Activated CD4-positive, alpha-beta memory T cell treated with anti-CD3 and anti-CD28 coated beads for 36 hours (primary cell): Measurements from ENCODE around the gene GJB1. TPM values are rescaled to one million over a fixed set of nuclear protein-coding genes. Genes with fewer than 3 reads are reported as not detected.
"Not testable (repeated sequence)": the region's sequence is repeated elsewhere in the genome, so short reads cannot be mapped to it uniquely, and the experiment has no call there.

Experiments used
- CTCF ChIA-PET: fragments of 350-600 bp; sonication (Branson Sonifier 250); formaldehyde crosslinking; loops from one replicate; lab custom pipeline; 2021; ENCODE audit warnings: antibody characterized with exemption, inconsistent platforms; lab: Charles Lee
- POLR2A ChIA-PET: fragments of 350-600 bp; sonication (Branson Sonifier 250); formaldehyde crosslinking; loops from one replicate; lab custom pipeline; 2021; ENCODE audit warnings: antibody characterized with exemption; lab: Charles Lee
- DNase-seq: peaks from one replicate; pipeline ENCODE4 v3.0.0-alpha.2; 2020
- H3K27ac Mint-ChIP-seq: one replicate; pipeline ENCODE4 v1.8.0; 2021; ENCODE audit warnings: mixed read lengths
- H3K27me3 Mint-ChIP-seq: one replicate; pipeline ENCODE4 v1.8.0; 2021; ENCODE audit warnings: mixed read lengths
- H3K36me3 Mint-ChIP-seq: one replicate; pipeline ENCODE4 v1.8.0; 2021; ENCODE audit warnings: mixed read lengths
- H3K4me1 Mint-ChIP-seq: one replicate; pipeline ENCODE4 v1.8.0; 2021; ENCODE audit warnings: low read depth, mixed read lengths
- H3K4me3 Mint-ChIP-seq: one replicate; pipeline ENCODE4 v1.8.0; 2021; ENCODE audit warnings: mild to moderate bottlenecking, mixed read lengths
- H3K9me3 Mint-ChIP-seq: one replicate; pipeline ENCODE4 v1.8.0; 2021; ENCODE audit warnings: mixed read lengths
- intact Hi-C: fragments of 100-400 bp; cut with micrococcal nuclease; formaldehyde crosslinking; loops from one replicate; pipeline ENCODE4 v1.15.1; 2023
- total RNA-seq, 2 experiments: library from RNA; stranded (reverse); gene quantifications; one replicate each; pipeline ENCODE4 v1.2.3, GENCODE V29; 2021

Gene GJB1
- not detected for total RNA-seq

DNA sequence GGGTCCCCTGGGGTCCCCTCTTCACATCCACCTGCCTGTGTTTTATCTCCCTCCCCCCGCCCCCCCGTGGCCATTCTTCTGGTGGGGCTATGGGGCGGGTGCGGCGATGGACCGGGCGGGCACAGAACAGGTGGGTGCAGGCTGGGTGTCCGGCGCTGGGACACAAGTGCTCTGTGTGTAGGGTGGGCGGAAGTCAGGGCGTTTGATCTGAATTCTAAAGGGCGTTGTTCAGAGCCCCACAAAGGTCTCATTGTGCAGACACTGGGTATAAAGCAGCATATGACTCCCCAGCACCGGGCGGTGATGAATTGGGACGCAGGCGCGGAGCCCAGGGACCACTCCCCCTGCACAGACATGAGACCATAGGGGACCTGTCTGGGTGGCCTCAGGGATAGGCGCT is at the start of gene GJB1:
Gene GJB1, plus strand, starts transcription at position 296 of the 400 bp plus-strand sequence. CDS start 484 bp downstream, outside the sequence.
- intact Hi-C loops: no loop called here
- CTCF ChIA-PET: no interaction called here
- H3K9me3 Mint-ChIP-seq: no peaks in the 10 kb centered on the region

DNA sequence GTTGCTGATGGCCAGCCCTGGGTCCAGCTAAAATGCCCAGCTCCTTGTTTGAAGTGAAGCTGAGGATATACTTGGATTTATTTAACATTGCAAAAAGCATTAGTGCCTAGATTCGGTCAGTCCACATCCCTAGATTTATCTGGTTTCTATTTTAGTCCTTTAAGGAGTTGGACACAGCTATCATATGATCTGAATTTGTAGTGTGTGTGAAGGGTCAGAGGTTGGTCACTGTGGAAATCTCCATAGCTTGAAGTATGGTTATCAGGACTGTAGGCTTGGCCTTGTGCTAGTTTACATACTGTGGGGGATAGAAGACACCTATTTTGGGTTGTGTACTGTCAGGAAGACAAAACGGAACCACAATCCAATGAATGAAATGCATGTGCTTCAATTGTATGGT is 49.6 kb upstream of the GJB1 start:
- DNase-seq: no peak
- Mint-ChIP-seq H3K27ac (no peak overlapping the region), H3K4me1 (peaks cover 10% of the 10 kb centered on the region), H3K9me3 (no peaks in the 10 kb centered on the region), H3K27me3 (no peaks in the 10 kb centered on the region), H3K36me3 (peaks cover 12% of the 10 kb centered on the region), H3K4me3 (no peak overlapping the region)
- POLR2A ChIA-PET: no interaction called here
- CTCF ChIA-PET: no interaction called here
- intact Hi-C loops: no loop called here

More for the DNA sequence above, at the start of gene GJB1:
- Mint-ChIP-seq H3K36me3 (no peaks in the 10 kb centered on the region), H3K4me1 (no peaks in the 10 kb centered on the region), H3K27me3 (peaks cover 1% of the 10 kb centered on the region), H3K27ac (no peak within 1 kb of the TSS), H3K4me3 (no peak within 1 kb of the TSS)
- POLR2A ChIA-PET: no interaction called here
- DNase-seq: no peak

DNA sequence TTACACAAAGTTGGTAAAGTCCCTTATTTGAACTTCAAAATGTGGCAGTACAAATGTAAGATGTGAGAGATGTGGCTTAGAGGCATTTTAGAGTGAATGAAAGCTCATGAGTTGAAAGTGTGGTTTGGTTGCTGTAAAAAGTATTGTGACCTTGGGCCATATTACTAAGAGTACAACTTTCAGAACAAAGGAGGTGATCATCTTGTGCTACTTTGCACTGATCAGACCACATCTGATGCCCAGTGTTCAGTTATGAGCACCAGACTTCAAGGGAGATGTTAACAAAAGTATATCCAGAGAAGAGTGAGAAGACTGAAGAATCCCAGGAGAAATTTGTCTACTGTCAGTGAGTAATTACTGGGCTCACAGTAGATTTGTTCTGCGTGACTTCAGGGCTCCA is 48.2 kb upstream of the GJB1 start:
- H3K4me1 Mint-ChIP-seq: peaks cover 10% of the 10 kb centered on the region
- ChIA-PET POLR2A (no interaction called here), CTCF (interaction anchor here (0.6 kb wide), 1 partner anchor 396 kb away, joined by 3 read pairs; no protein-coding TSS in a partner anchor)
- intact Hi-C loops: no loop called here
- peaks cover 12% of the 10 kb centered on the region for H3K36me3 Mint-ChIP-seq
- no peak overlapping the region for H3K27ac Mint-ChIP-seq
- DNase-seq: no peak
- H3K9me3 Mint-ChIP-seq: no peaks in the 10 kb centered on the region
- H3K27me3 Mint-ChIP-seq: no peaks in the 10 kb centered on the region
- no peak overlapping the region for H3K4me3 Mint-ChIP-seq

DNA sequence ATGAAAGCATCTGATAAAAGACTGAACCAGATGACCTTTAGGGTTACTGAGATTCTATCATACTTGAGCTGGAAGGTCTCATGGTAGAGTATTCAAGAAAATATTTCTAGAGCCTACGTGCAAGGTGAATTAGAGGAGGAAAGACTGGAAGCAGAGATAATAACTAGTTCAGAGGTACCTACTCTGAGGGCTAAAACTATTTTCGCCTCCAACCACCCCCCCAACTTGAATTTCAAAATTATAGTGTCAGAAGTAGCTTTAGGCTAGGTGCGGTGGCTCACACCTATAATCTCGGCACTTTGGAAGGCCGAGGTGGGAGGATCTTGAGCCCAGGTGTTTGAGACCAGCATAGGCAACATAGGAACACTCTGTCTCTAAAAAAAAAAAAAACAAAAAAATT is 47.5 kb upstream of the GJB1 start:
- H3K36me3 Mint-ChIP-seq: peaks cover 12% of the 10 kb centered on the region
- intact Hi-C loops: no loop called here
- no peak for DNase-seq
- H3K4me3 Mint-ChIP-seq: no peak overlapping the region
- H3K9me3 Mint-ChIP-seq: no peaks in the 10 kb centered on the region
- ChIA-PET CTCF (interaction anchor here (0.6 kb wide), 1 partner anchor 397 kb away, joined by 3 read pairs; no protein-coding TSS in a partner anchor), POLR2A (no interaction called here)
- no peak overlapping the region for H3K27ac Mint-ChIP-seq
- no peaks in the 10 kb centered on the region for H3K27me3 Mint-ChIP-seq
- H3K4me1 Mint-ChIP-seq: peaks cover 15% of the 10 kb centered on the region

DNA sequence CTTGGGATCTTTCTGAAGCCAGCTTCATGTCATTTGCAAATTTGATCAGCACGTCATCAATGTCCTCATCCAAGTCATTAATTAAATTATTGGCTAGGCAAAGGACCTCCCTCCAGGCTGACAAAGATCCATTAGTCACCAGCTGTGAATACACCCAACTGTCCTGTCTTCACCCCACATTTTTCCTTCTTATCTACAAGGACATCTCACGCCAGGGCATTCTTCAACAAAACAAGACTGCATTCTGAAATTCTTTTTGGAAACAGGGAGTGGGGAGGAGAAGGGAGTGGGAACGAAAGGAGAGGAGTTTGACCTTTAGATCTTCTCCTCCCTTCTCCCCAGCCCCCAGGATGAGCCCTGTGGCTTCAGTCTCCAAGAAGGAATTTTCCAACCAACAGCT is 45.7 kb upstream of the GJB1 start:
- no peak overlapping the region for H3K4me3 Mint-ChIP-seq
- POLR2A ChIA-PET: no interaction called here

DNA sequence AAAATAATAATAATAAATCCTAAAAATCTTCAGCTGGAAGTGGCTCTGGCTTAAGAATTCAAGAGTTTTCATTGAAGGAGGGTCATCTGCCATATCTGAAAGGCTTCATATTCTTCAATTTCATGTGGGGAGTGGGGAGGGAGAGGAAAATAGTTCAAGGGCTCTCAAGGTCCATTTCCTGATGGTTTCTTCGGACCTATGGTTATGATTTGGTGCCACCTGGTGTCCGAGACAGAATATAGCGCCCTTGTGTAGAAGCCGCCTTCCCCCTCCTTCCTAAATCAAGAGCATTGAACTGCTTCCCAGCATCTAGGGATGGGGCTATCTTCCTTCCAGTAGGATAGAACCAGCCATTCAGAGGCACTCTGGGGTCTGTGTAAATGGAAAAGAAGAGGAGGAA is 44.1 kb upstream of the GJB1 start:
- no peak overlapping the region for H3K27ac Mint-ChIP-seq
- H3K27me3 Mint-ChIP-seq: no peaks in the 10 kb centered on the region
- ChIA-PET POLR2A (no interaction called here), CTCF (interaction anchor here (0.8 to 2.0 kb wide), 6 partner anchors 20 to 209 kb away, joined by 3 to 8 read pairs (median 4); no protein-coding TSS in a partner anchor)
- H3K4me1 Mint-ChIP-seq: peaks cover 15% of the 10 kb centered on the region
- peaks cover 11% of the 10 kb centered on the region for H3K36me3 Mint-ChIP-seq
- intact Hi-C loops: loop anchor here (2.0 kb wide), 2 partner anchors 80 to 208 kb away; no protein-coding TSS in a partner anchor
- H3K9me3 Mint-ChIP-seq: no peaks in the 10 kb centered on the region
- peak; percentile 51 for DNase-seq
- H3K4me3 Mint-ChIP-seq: no peak overlapping the region

More for the DNA sequence above, 45.7 kb upstream of the GJB1 start:
- CTCF ChIA-PET: interaction anchor here (0.9 to 2.0 kb wide), 6 partner anchors 21 to 408 kb away, joined by 3 to 8 read pairs (median 4); no protein-coding TSS in a partner anchor
- peaks cover 14% of the 10 kb centered on the region for H3K36me3 Mint-ChIP-seq
- H3K27me3 Mint-ChIP-seq: no peaks in the 10 kb centered on the region
- H3K9me3 Mint-ChIP-seq: no peaks in the 10 kb centered on the region
- H3K27ac Mint-ChIP-seq: no peak overlapping the region
- no peak for DNase-seq
- peaks cover 15% of the 10 kb centered on the region for H3K4me1 Mint-ChIP-seq
- intact Hi-C loops: no loop called here

DNA sequence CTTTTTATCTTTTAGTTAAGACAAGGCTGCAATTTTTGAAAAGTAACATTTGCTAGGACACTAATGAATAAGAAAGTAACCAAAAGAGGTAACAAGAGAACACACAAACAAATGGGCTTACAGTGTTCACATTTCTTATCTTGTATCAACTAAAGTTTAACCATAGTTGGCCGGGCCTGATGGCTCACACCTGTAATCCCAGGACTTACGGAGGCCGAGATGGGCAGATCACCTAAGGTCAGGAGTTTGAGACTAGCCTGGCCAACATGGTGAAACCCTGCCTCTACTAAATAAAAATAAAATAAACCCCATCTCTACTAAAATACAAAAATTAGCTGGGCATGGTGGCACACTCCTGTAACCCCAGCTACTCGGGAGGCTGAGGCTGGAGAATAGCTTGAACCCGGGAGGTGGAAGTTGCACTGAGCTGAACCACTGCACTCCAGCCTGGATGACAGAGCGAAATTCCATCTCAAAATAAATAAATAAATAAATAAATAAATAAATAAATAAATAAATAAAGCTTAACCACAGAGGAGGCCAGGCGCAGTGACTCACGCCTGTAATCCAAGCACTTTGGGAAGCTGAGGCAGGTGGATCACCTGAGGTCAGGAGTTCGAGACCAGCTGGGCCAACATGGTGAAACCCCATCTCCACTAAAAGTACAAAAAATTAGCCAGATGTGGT is 42.3 kb upstream of the GJB1 start:
- CTCF ChIA-PET: interaction anchor here (0.6 to 1.8 kb wide), 7 partner anchors 16 to 411 kb away, joined by 3 to 12 read pairs (median 4); partner anchors contain the start of gene MED12
- POLR2A ChIA-PET: interaction anchor here (1.2 to 1.6 kb wide), 2 partner anchors 16 to 352 kb away, joined by 3 to 4 read pairs; partner anchors contain the start of gene OGT
- Mint-ChIP-seq H3K27ac (peak overlapping the region; percentile 99), H3K4me3 (peak overlapping the region; percentile 16)
- not testable (repeated sequence) for H3K36me3 Mint-ChIP-seq, H3K27me3 Mint-ChIP-seq, DNase-seq, H3K4me1 Mint-ChIP-seq, H3K9me3 Mint-ChIP-seq
- intact Hi-C loops: loop anchor here (5.0 to 10.0 kb wide), 5 partner anchors 68 to 1046 kb away; partner anchors contain the start of genes IGBP1, IL2RG, TAF1 and ZMYM3

DNA sequence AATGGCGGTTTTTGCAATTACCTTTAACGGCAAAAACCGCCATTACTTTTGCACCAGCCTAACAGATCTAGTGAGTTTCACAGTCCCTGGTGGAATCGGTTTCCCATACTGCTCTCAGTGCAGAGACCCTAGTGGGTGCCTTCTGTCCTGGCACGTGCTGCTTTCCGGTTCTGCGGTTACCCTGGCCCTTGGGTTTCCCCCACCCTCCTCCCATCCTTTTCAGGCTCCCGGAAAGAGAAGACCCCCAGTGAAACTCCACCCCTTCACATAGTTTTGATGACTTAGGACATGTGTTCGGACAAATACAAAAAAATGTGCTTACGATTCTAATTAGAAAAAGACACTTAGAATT is 41.5 kb upstream of the GJB1 start:
- DNase-seq: peak; percentile 69
- Mint-ChIP-seq H3K9me3 (no peaks in the 10 kb centered on the region), H3K4me1 (peaks cover 8% of the 10 kb centered on the region), H3K27me3 (no peaks in the 10 kb centered on the region), H3K36me3 (peaks cover 5% of the 10 kb centered on the region), H3K27ac (peak overlapping the region; percentile 99), H3K4me3 (peak overlapping the region; percentile 86)
- CTCF ChIA-PET: interaction anchor here (0.6 to 1.9 kb wide), 6 partner anchors 15 to 211 kb away, joined by 3 to 6 read pairs (median 4); partner anchors contain the start of genes MED12, NONO and ZMYM3
- POLR2A ChIA-PET: interaction anchor here (0.8 to 1.6 kb wide), 8 partner anchors 14 to 351 kb away, joined by 3 to 8 read pairs (median 4); partner anchors contain the start of genes IL2RG, NONO, OGT and TAF1
- intact Hi-C loops: loop anchor here (5.0 to 10.0 kb wide), 5 partner anchors 69 to 1047 kb away; partner anchors contain the start of genes IGBP1, IL2RG, TAF1 and ZMYM3

DNA sequence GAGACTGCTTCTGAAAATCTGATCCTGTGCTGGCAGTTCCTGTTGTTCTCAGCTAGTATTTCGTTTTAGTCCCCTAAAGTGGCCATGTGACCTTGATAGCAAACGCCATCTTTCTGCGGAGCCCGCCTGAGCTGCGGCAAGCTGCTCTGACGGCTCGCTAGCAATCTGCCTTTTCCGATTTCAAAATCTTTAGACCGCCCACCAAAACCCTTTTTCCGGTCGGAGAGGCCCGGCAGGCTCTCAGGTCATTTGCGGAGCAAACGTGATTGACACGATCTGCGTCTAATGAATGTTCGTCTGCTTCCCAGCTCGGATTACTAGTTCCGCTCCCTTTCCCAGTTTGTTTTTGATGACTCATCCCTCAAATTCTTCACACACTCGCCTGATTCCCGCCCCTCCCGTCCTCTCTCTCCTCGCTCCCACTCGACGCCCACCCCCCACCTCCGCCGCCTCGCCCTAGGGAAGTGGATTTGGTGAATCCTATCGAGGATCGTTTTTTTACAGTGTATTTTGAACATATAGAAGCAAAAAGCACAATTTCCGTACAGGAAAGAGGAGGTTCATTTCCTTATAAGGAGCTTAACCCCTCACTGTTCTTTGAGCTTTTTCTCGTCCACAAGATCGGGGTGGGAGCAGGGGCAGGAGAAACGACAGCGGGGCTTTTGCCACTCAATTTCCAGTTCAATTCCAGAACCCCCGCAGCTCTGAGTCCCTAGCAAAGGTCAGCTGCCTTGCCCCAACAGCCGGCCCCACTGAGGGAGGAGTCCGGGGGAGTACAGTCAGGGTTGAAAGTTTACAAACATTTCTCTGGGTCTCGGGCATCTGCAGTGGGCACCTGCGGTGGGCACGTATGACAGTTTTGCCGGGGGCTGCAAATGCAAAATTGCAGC is 40.9 kb upstream of the GJB1 start:
- Mint-ChIP-seq H3K9me3 (no peaks in the 10 kb centered on the region), H3K27ac (peak overlapping the region; percentile 99), H3K4me3 (peak overlapping the region; percentile 86), H3K4me1 (peaks cover 12% of the 10 kb centered on the region), H3K27me3 (no peaks in the 10 kb centered on the region), H3K36me3 (peaks cover 5% of the 10 kb centered on the region)
- ChIA-PET POLR2A (interaction anchor here (0.5 to 1.6 kb wide), 11 partner anchors 14 to 470 kb away, joined by 3 to 8 read pairs (median 4); partner anchors contain the start of genes IL2RG, NONO, OGT and TAF1), CTCF (interaction anchor here (0.6 to 1.9 kb wide), 6 partner anchors 14 to 212 kb away, joined by 3 to 6 read pairs (median 4); partner anchors contain the start of genes NONO, TAF1 and ZMYM3)
- peak; percentile 89 for DNase-seq
- intact Hi-C loops: loop anchor here (1.0 to 10.0 kb wide), 8 partner anchors 14 to 1047 kb away; partner anchors contain the start of genes IGBP1, IL2RG, NONO and SNX12

DNA sequence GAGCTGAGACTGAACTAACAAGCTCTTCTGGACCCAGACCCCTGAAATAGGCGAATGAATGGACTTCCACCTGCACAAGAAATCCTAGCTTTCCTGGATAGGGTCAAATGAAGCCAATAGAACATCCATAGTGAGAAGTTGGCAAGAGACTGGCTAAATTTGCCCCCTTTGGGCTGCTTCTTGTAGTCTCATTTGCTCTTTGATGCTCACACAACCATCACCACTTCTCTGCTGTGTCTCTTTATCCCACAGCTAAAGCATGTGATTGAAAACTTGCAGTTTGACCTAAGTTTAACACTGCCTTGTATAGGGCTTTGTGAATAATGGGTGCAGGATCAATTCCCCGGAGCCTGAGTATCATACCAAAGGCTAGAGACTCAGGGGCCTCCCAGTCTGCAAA is 40.2 kb upstream of the GJB1 start:
- intact Hi-C loops: loop anchor here (1.0 to 10.0 kb wide), 8 partner anchors 13 to 1048 kb away; partner anchors contain the start of genes IGBP1, IL2RG, NONO and SNX12
- Mint-ChIP-seq H3K4me3 (peak overlapping the region; percentile 86), H3K27ac (peak overlapping the region; percentile 99), H3K9me3 (no peaks in the 10 kb centered on the region), H3K36me3 (peaks cover 5% of the 10 kb centered on the region), H3K4me1 (peaks cover 12% of the 10 kb centered on the region), H3K27me3 (no peaks in the 10 kb centered on the region)
- ChIA-PET CTCF (interaction anchor here (1.0 to 1.9 kb wide), 2 partner anchors 14 to 183 kb away, joined by 3 to 6 read pairs; partner anchors contain the start of gene TAF1), POLR2A (interaction anchor here (0.8 to 1.5 kb wide), 3 partner anchors 71 to 183 kb away, joined by 3 to 8 read pairs (median 3); partner anchors contain the start of genes IL2RG, NONO and TAF1)
- DNase-seq: no peak

DNA sequence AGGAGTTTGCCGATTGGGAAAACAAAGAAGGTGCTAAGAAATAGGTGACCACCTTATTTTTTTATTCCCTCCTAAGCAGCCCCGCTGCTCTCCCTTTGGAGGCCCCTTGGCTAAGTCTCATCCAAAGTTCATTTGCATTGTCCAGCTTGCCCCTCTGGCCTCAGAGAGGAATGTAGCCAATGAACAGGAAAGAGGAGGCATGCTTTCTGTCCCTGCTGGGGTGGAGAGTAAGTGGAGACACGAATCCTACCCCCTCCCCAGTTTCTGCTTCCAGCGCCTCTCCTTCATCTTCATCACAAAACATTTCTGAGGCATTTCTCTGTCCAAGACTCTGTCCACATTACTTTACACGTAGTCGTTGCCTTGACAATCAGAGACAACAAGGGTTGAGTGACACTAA is 39.7 kb upstream of the GJB1 start:
- no peak for DNase-seq
- H3K9me3 Mint-ChIP-seq: no peaks in the 10 kb centered on the region
- intact Hi-C loops: loop anchor here (5.0 to 10.0 kb wide), 5 partner anchors 69 to 1049 kb away; partner anchors contain the start of genes IGBP1, IL2RG, TAF1 and ZMYM3
- no peak overlapping the region for H3K27ac Mint-ChIP-seq
- ChIA-PET CTCF (interaction anchor here (1.9 kb wide), 1 partner anchor 13 kb away, joined by 6 read pairs; no protein-coding TSS in a partner anchor), POLR2A (interaction anchor here (0.8 to 1.2 kb wide), 2 partner anchors 71 to 100 kb away, joined by 3 read pairs; partner anchors contain the start of genes IL2RG and NONO)
- no peak overlapping the region for H3K4me3 Mint-ChIP-seq
- H3K4me1 Mint-ChIP-seq: peaks cover 12% of the 10 kb centered on the region
- H3K36me3 Mint-ChIP-seq: peaks cover 3% of the 10 kb centered on the region
- H3K27me3 Mint-ChIP-seq: no peaks in the 10 kb centered on the region
